ENCODE data around the gene SIX3.

- TF ChIP-seq TAF1 (IDR thresholded peaks at IDR 0.05; ENCODE audit: low read depth) (no peak), USF1 (IDR thresholded peaks at IDR 0.05) (no peak)
Measured at GRCh38 chr2:44972771-44973535, 31.5 kb downstream of the SIX3 start.
